ENCODE results near the gene SNRNP200.

Gene SNRNP200

GRCh38 chr2:96320326-96320725, 15.0 kb upstream of the SNRNP200 start:
- H3K4me3 Mint-ChIP-seq: peak overlapping the region; percentile 77
- H3K4me1 Mint-ChIP-seq: peaks cover 56% of the 10 kb centered on the region
- no peaks in the 10 kb centered on the region for H3K9me3 Mint-ChIP-seq
- no peaks in the 10 kb centered on the region for H3K27me3 Mint-ChIP-seq
- DNase-seq (ENCODE audit: low spot score in 2 of 2): no peak
- no peak for ATAC-seq (replicated peaks; ENCODE audit: extremely low read depth, poor library complexity, severe bottlenecking)
- H3K36me3 Mint-ChIP-seq (ENCODE audit: insufficient read depth): peaks cover 10% of the 10 kb centered on the region
- H3K27ac Mint-ChIP-seq (ENCODE audit: low read depth): peak overlapping the region; percentile 3

- Mint-ChIP-seq H3K36me3 (ENCODE audit: insufficient read depth) (peaks cover 8% of the 10 kb centered on the region), H3K4me3 (peak overlapping the region; percentile 77), H3K9me3 (no peaks in the 10 kb centered on the region), H3K4me1 (peaks cover 53% of the 10 kb centered on the region), H3K27me3 (no peaks in the 10 kb centered on the region), H3K27ac (ENCODE audit: low read depth) (peak overlapping the region; percentile 51)
- no peak for DNase-seq (ENCODE audit: low spot score in 2 of 2)
- ATAC-seq (replicated peaks; ENCODE audit: extremely low read depth, poor library complexity, severe bottlenecking): no peak
Measured at GRCh38 chr2:96319396-96319795, 14.1 kb upstream of the SNRNP200 start.

GRCh38 chr2:96318723-96319122, 13.4 kb upstream of the SNRNP200 start:
- DNase-seq (ENCODE audit: low spot score in 2 of 2): no peak
- Mint-ChIP-seq H3K9me3 (no peaks in the 10 kb centered on the region), H3K36me3 (ENCODE audit: insufficient read depth) (peaks cover 7% of the 10 kb centered on the region), H3K4me1 (peaks cover 53% of the 10 kb centered on the region), H3K4me3 (peak overlapping the region; percentile 11), H3K27me3 (no peaks in the 10 kb centered on the region), H3K27ac (ENCODE audit: low read depth) (peak overlapping the region; percentile 51)
- ATAC-seq (replicated peaks; ENCODE audit: extremely low read depth, poor library complexity, severe bottlenecking): no peak

- Mint-ChIP-seq H3K27me3 (no peaks in the 10 kb centered on the region), H3K4me3 (peak overlapping the region; percentile 50), H3K36me3 (ENCODE audit: insufficient read depth) (peaks cover 7% of the 10 kb centered on the region), H3K9me3 (no peaks in the 10 kb centered on the region), H3K4me1 (peaks cover 47% of the 10 kb centered on the region), H3K27ac (ENCODE audit: low read depth) (no peak overlapping the region)
- no peak for ATAC-seq (replicated peaks; ENCODE audit: extremely low read depth, poor library complexity, severe bottlenecking)
- no peak for DNase-seq (ENCODE audit: low spot score in 2 of 2)
Measured at GRCh38 chr2:96317584-96317997, 12.2 kb upstream of the SNRNP200 start.

- Mint-ChIP-seq H3K4me1 (peaks cover 53% of the 10 kb centered on the region), H3K27ac (ENCODE audit: low read depth) (no peak overlapping the region), H3K4me3 (peak overlapping the region; percentile 50)
Measured at GRCh38 chr2:96316999-96317398, 11.7 kb upstream of the SNRNP200 start.

GRCh38 chr2:96315400-96316071, 10.2 kb upstream of the SNRNP200 start:
- H3K4me1 Mint-ChIP-seq: peaks cover 52% of the 10 kb centered on the region
- no peaks in the 10 kb centered on the region for H3K9me3 Mint-ChIP-seq
- peak overlapping the region; percentile 62 for H3K27ac Mint-ChIP-seq (ENCODE audit: low read depth)
- no peak for DNase-seq (ENCODE audit: low spot score in 2 of 2)
- H3K27me3 Mint-ChIP-seq: no peaks in the 10 kb centered on the region
- peak overlapping the region; percentile 59 for H3K4me3 Mint-ChIP-seq
- peaks cover 2% of the 10 kb centered on the region for H3K36me3 Mint-ChIP-seq (ENCODE audit: insufficient read depth)
- peak; percentile 69 for ATAC-seq (replicated peaks; ENCODE audit: extremely low read depth, poor library complexity, severe bottlenecking)

More at GRCh38 chr2:96316999-96317398, 11.7 kb upstream of the SNRNP200 start:
- no peaks in the 10 kb centered on the region for H3K9me3 Mint-ChIP-seq
- no peak for ATAC-seq (replicated peaks; ENCODE audit: extremely low read depth, poor library complexity, severe bottlenecking)
- DNase-seq (ENCODE audit: low spot score in 2 of 2): no peak
- peaks cover 6% of the 10 kb centered on the region for H3K36me3 Mint-ChIP-seq (ENCODE audit: insufficient read depth)
- no peaks in the 10 kb centered on the region for H3K27me3 Mint-ChIP-seq

- Mint-ChIP-seq H3K27me3 (no peaks in the 10 kb centered on the region), H3K4me1 (peaks cover 50% of the 10 kb centered on the region), H3K36me3 (ENCODE audit: insufficient read depth) (peaks cover 2% of the 10 kb centered on the region), H3K9me3 (no peaks in the 10 kb centered on the region), H3K4me3 (peak overlapping the region; percentile 59), H3K27ac (ENCODE audit: low read depth) (peak overlapping the region; percentile 62)
- DNase-seq (ENCODE audit: low spot score in 2 of 2) (no peak), ATAC-seq (replicated peaks; ENCODE audit: extremely low read depth, poor library complexity, severe bottlenecking) (no peak)
Measured at GRCh38 chr2:96315005-96315399, 9.7 kb upstream of the SNRNP200 start.

- H3K9me3 Mint-ChIP-seq: no peaks in the 10 kb centered on the region
- H3K4me3 Mint-ChIP-seq: no peak overlapping the region
- no peaks in the 10 kb centered on the region for H3K27me3 Mint-ChIP-seq
- H3K36me3 Mint-ChIP-seq (ENCODE audit: insufficient read depth): peaks cover 33% of the 10 kb centered on the region
- no peak for DNase-seq (ENCODE audit: low spot score in 2 of 2)
- H3K27ac Mint-ChIP-seq (ENCODE audit: low read depth): no peak overlapping the region
- peaks cover 50% of the 10 kb centered on the region for H3K4me1 Mint-ChIP-seq
- no peak for ATAC-seq (replicated peaks; ENCODE audit: extremely low read depth, poor library complexity, severe bottlenecking)
Measured at GRCh38 chr2:96308248-96308647, 2.9 kb upstream of the SNRNP200 start.

GRCh38 chr2:96306370-96306769, 1.0 kb upstream of the SNRNP200 start:
- Mint-ChIP-seq H3K36me3 (ENCODE audit: insufficient read depth) (peaks cover 49% of the 10 kb centered on the region), H3K27me3 (no peaks in the 10 kb centered on the region), H3K4me1 (peaks cover 56% of the 10 kb centered on the region), H3K9me3 (no peaks in the 10 kb centered on the region), H3K27ac (ENCODE audit: low read depth) (peak overlapping the region; percentile 100), H3K4me3 (peak overlapping the region; percentile 100)
- ATAC-seq (replicated peaks; ENCODE audit: extremely low read depth, poor library complexity, severe bottlenecking): no peak
- no peak for DNase-seq (ENCODE audit: low spot score in 2 of 2)

- Mint-ChIP-seq H3K4me1 (peaks cover 61% of the 10 kb centered on the region), H3K9me3 (no peaks in the 10 kb centered on the region), H3K4me3 (peak overlapping the region; percentile 100), H3K27ac (ENCODE audit: low read depth) (peak overlapping the region; percentile 100), H3K36me3 (ENCODE audit: insufficient read depth) (peaks cover 54% of the 10 kb centered on the region), H3K27me3 (no peaks in the 10 kb centered on the region)
- no peak for ATAC-seq (replicated peaks; ENCODE audit: extremely low read depth, poor library complexity, severe bottlenecking)
- DNase-seq (ENCODE audit: low spot score in 2 of 2): no peak
Measured at GRCh38 chr2:96305979-96306308, 598 bp upstream of the SNRNP200 start.

GRCh38 chr2:96304606-96305005, 740 bp downstream of the SNRNP200 start:
- H3K4me3 Mint-ChIP-seq: peak overlapping the region; percentile 100
- H3K4me1 Mint-ChIP-seq: peaks cover 59% of the 10 kb centered on the region

GRCh38 chr2:96301865-96302264, 3.5 kb downstream of the SNRNP200 start:
- peaks cover 84% of the 10 kb centered on the region for H3K36me3 Mint-ChIP-seq (ENCODE audit: insufficient read depth)
- H3K27ac Mint-ChIP-seq (ENCODE audit: low read depth): peak overlapping the region; percentile 20

More at GRCh38 chr2:96304606-96305005, 740 bp downstream of the SNRNP200 start:
- no peaks in the 10 kb centered on the region for H3K27me3 Mint-ChIP-seq
- no peak for ATAC-seq (replicated peaks; ENCODE audit: extremely low read depth, poor library complexity, severe bottlenecking)
- no peaks in the 10 kb centered on the region for H3K9me3 Mint-ChIP-seq
- H3K27ac Mint-ChIP-seq (ENCODE audit: low read depth): peak overlapping the region; percentile 100
- peaks cover 64% of the 10 kb centered on the region for H3K36me3 Mint-ChIP-seq (ENCODE audit: insufficient read depth)
- DNase-seq (ENCODE audit: low spot score in 2 of 2): no peak

GRCh38 chr2:96296925-96297324, 8.4 kb downstream of the SNRNP200 start:
- Mint-ChIP-seq H3K4me1 (peaks cover 22% of the 10 kb centered on the region), H3K36me3 (ENCODE audit: insufficient read depth) (peaks cover 87% of the 10 kb centered on the region), H3K27ac (ENCODE audit: low read depth) (no peak overlapping the region), H3K4me3 (no peak overlapping the region), H3K9me3 (no peaks in the 10 kb centered on the region), H3K27me3 (no peaks in the 10 kb centered on the region)
- ATAC-seq (replicated peaks; ENCODE audit: extremely low read depth, poor library complexity, severe bottlenecking): no peak
- DNase-seq (ENCODE audit: low spot score in 2 of 2): no peak

More at GRCh38 chr2:96301865-96302264, 3.5 kb downstream of the SNRNP200 start:
- no peak for DNase-seq (ENCODE audit: low spot score in 2 of 2)
- Mint-ChIP-seq H3K9me3 (no peaks in the 10 kb centered on the region), H3K27me3 (no peaks in the 10 kb centered on the region), H3K4me1 (peaks cover 63% of the 10 kb centered on the region), H3K4me3 (no peak overlapping the region)
- no peak for ATAC-seq (replicated peaks; ENCODE audit: extremely low read depth, poor library complexity, severe bottlenecking)
